ENCODE results near the gene TMTC2.

- no peak for TF ChIP-seq POLR2A (IDR thresholded peaks at IDR 0.05; ENCODE audit: low read length)
- no peak for TF ChIP-seq GATA1 (IDR thresholded peaks at IDR 0.05; ENCODE audit: low read depth, low read length)
These were observed 340.5 kb downstream of the TMTC2 start for GRCh38 chr12:83027021-83027723.
